ENCODE data around the gene PAN2. TPM values are rescaled to one million over a fixed set of nuclear protein-coding genes. Genes with fewer than 3 reads are reported as not detected.

Gene PAN2
- total RNA-seq, 1 experiment from 2014 or later = 35.4 TPM

- H3K23me2 ChIP-seq (ENCODE audit: insufficient read length, low read depth, low read length, poor library complexity, severe bottlenecking) = no peaks in the 10 kb centered on the region
- peaks cover 10 to 15% of the 10 kb centered on the region in 2 experiments for H3K4me1 Mint-ChIP-seq
- H3K36me3 Mint-ChIP-seq (ENCODE audit: insufficient read depth in 1 of 3, low read depth in 3 of 3) = peaks cover 0 to 3% (median 0%) of the 10 kb centered on the region in 3 experiments; a peak in 2 of 7 replicates
- H4K8ac ChIP-seq (replicated peaks; ENCODE audit: insufficient read length, low read depth, low read length) = no peak overlapping the region
- H4K5ac ChIP-seq (ENCODE audit: insufficient read length, low read depth, low read length) = no peak overlapping the region
- H3K9me3 Mint-ChIP-seq = peaks cover 10 to 12% of the 10 kb centered on the region in 2 experiments
- no peak overlapping the region for H3K27ac ChIP-seq (ENCODE audit: insufficient read length, low read depth, low read length)
- H3K4me1 ChIP-seq (ENCODE audit: insufficient read depth, low read length) = no peaks in the 10 kb centered on the region
- no peak overlapping the region for H3K18ac ChIP-seq (ENCODE audit: insufficient read length, low read depth, low read length)
- no peak overlapping the region for H3K9ac ChIP-seq (ENCODE audit: extremely low read depth, insufficient read length, low read length)
- H3K27ac Mint-ChIP-seq = no peak overlapping the region
- no peak overlapping the region for H3K4me2 ChIP-seq (ENCODE audit: insufficient read depth, insufficient read length, low read length)
- H3K14ac ChIP-seq (ENCODE audit: insufficient read depth, low read length) = no peak overlapping the region
- no peak overlapping the region for H2AK5ac ChIP-seq (ENCODE audit: insufficient read length, low read length)
- no peak overlapping the region for H2BK120ac ChIP-seq (ENCODE audit: low read depth, low read length, poor library complexity, severe bottlenecking)
- no peaks in the 10 kb centered on the region for H3K79me1 ChIP-seq (ENCODE audit: insufficient read depth, low read depth, low read length, poor library complexity, severe bottlenecking)
- H3K9me3 ChIP-seq (ENCODE audit: control insufficient read depth, low read depth, low read length) = no peaks in the 10 kb centered on the region
- no peak overlapping the region for H2AFZ ChIP-seq (ENCODE audit: low read length)
- H3K4me3 Mint-ChIP-seq = no peak overlapping the region
- no CpG with 5 or more reads among the region's 7 CpGs for WGBS (ENCODE audit: extremely low coverage, insufficient read length, low lambda C conversion rate)
- no peaks in the 10 kb centered on the region for H3K27me3 ChIP-seq (ENCODE audit: insufficient read depth, low read length)
- no peak overlapping the region for H3K4ac ChIP-seq (ENCODE audit: low read depth, low read length)
- no peak overlapping the region for H4K91ac ChIP-seq (ENCODE audit: insufficient read length, low read depth, low read length)
- H3K79me2 ChIP-seq (ENCODE audit: insufficient read depth, low read length) = no peaks in the 10 kb centered on the region
- H3K27me3 Mint-ChIP-seq (ENCODE audit: low read depth) = peaks cover 2% of the 10 kb centered on the region; the same call in 1 of the 2 replicates
- H2BK5ac ChIP-seq (ENCODE audit: insufficient read length, low read length) = no peak overlapping the region
- no peak overlapping the region for H3K23ac ChIP-seq (ENCODE audit: insufficient read length, low read depth, low read length)
- DNase-seq = no peak
- H3K56ac ChIP-seq (ENCODE audit: insufficient read length, low read depth, low read length) = no peak overlapping the region
- H2BK20ac ChIP-seq (ENCODE audit: low read depth, low read length, poor library complexity, severe bottlenecking) = no peak overlapping the region
- H2BK15ac ChIP-seq (ENCODE audit: low read depth, low read length) = no peak overlapping the region
- H3T11ph ChIP-seq (ENCODE audit: low read length) = no peak overlapping the region
- no peaks in the 10 kb centered on the region for H4K20me1 ChIP-seq (ENCODE audit: control insufficient read depth, insufficient read depth, insufficient read length)
- H2BK12ac ChIP-seq (ENCODE audit: insufficient read length, low read depth, low read length) = no peak overlapping the region
- TF ChIP-seq CTCF (conservative IDR thresholded peaks at IDR 0.05) = no peak
Measured at GRCh38 chr12:56374726-56375597, 41.2 kb upstream of the PAN2 start.

Data from H9 (cell line).